Mucosa of descending colon (tissue), 3 donors: Measurements from ENCODE around the gene ZDHHC11. TPM values are rescaled to one million over a fixed set of nuclear protein-coding genes. Genes with fewer than 3 reads are reported as not detected.
"Not testable (repeated sequence)": the region's sequence is repeated elsewhere in the genome, so short reads cannot be mapped to it uniquely, and the experiment has no call there.

Experiments used
- ATAC-seq: fragments of 200-7000 bp; cut with Tn5 transposase; one replicate; pipeline ENCODE4 v1.9.1; 2020; ENCODE audit warnings: mild to moderate bottlenecking, moderate library complexity
- DNase-seq, 3 donors: peaks; one replicate each; pipeline ENCODE4 v3.0.0-alpha.2; 2020
- H3K36me3 ChIP-seq: fragments of 200-600 bp; one replicate; pipeline ENCODE4 v1.8.0; 2021; ENCODE audit warnings: low read depth, mild to moderate bottlenecking
- H3K4me1 ChIP-seq: fragments of 200-600 bp; one replicate; pipeline ENCODE4 v1.8.0; 2021; ENCODE audit warnings: low read depth, mild to moderate bottlenecking
- H3K4me3 ChIP-seq: fragments of 200-600 bp; one replicate; pipeline ENCODE4 v1.8.0; 2021; ENCODE audit warnings: mild to moderate bottlenecking
- H3K9me3 ChIP-seq: fragments of 200-600 bp; one replicate; pipeline ENCODE4 v1.8.0; 2021; ENCODE audit warnings: mild to moderate bottlenecking
- intact Hi-C, 2 donors: fragments of 100-400 bp; cut with DNase I in 1 of 2; cut with micrococcal nuclease in 1 of 2; formaldehyde crosslinking; loops; one replicate each; pipeline versions ENCODE4 v1.11.0 to v1.11.1; 2022; cut with DNase I, micrococcal nuclease
- total RNA-seq, 3 donors: library from RNA; stranded (reverse); fragmentation: NEBNext Ultra II Directional in 2 of 3; extraction: Animal tissue kit (Norgen Biotek cat#: 25700) in 2 of 3; gene quantifications; one replicate each; pipeline versions ENCODE4 v1.2.1 to v1.2.4, GENCODE V29; 2021 to 2023
- TF ChIP-seq, protein P1 (sequence below): fragments of 200-600 bp; IDR thresholded peaks from one replicate; pipeline ENCODE4 v1.8.0; 2022; ENCODE audit warnings: antibody characterized with exemption, mild to moderate bottlenecking
- donor health status: DM: no; HTN: no; CAD: no; lungs with moderate emphysema.
- donor health status: DM: no; HTN: no; CAD: no.
- donor health status: DM: no; HTN: yes; CAD: no.

The ZDHHC11 gene
- total RNA-seq, 3 donors from 2014 or later = 4.6 to 11.1 (median 7.0) TPM

DNA sequence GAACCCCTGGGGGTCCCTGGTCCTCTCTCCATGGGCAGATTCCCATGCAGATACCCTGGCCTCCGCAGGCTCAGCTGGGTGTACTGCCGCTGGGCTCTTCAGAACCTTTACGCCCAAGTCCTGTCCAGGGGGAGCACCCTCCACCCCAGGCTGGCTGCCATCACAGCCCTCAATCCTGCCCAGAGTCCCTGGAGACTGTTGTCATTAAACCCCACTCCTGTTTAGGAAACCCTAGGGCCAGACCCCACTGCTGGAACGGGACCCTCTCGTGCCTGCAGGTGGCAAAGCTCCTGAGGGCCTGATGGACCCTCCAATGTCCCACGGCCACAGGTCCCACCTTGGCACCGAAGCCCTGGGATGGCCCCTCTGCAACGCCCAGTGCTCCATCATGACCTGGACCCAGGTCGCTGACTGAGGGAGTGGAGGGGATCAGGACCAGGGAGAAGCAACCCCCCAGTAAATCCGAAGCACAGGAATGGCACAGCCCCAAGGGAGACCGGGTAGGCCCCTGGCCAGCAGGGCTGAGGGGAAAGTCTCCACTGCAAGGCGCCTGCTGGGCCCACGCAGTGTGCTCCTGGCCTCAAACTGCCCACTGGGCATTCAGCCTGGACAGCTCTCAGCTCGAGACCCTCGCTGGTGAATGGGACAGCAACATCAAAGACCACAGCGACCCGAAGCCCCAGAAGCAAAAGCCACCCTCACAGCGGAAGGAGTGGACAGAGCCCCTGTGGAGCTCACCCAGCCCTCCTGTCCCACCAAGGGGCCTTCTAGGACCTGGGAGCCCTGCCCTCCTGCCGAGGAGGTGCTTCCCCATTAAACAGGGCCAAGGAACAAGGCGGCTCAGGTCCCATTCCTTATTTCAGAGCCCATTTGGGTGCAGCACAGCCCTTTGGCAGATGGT, 74.6 kb downstream of the ZDHHC11 start:
- intact Hi-C loops = no loop called here
- no peaks in the 10 kb centered on the region for H3K9me3 ChIP-seq
- no peak overlapping the region for H3K4me3 ChIP-seq
- no peaks in the 10 kb centered on the region for H3K36me3 ChIP-seq
- no peaks in the 10 kb centered on the region for H3K4me1 ChIP-seq
- no peak for ATAC-seq
- TF ChIP-seq, protein P1, sequence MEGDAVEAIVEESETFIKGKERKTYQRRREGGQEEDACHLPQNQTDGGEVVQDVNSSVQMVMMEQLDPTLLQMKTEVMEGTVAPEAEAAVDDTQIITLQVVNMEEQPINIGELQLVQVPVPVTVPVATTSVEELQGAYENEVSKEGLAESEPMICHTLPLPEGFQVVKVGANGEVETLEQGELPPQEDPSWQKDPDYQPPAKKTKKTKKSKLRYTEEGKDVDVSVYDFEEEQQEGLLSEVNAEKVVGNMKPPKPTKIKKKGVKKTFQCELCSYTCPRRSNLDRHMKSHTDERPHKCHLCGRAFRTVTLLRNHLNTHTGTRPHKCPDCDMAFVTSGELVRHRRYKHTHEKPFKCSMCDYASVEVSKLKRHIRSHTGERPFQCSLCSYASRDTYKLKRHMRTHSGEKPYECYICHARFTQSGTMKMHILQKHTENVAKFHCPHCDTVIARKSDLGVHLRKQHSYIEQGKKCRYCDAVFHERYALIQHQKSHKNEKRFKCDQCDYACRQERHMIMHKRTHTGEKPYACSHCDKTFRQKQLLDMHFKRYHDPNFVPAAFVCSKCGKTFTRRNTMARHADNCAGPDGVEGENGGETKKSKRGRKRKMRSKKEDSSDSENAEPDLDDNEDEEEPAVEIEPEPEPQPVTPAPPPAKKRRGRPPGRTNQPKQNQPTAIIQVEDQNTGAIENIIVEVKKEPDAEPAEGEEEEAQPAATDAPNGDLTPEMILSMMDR = no peak
- DNase-seq = no peak

DNA sequence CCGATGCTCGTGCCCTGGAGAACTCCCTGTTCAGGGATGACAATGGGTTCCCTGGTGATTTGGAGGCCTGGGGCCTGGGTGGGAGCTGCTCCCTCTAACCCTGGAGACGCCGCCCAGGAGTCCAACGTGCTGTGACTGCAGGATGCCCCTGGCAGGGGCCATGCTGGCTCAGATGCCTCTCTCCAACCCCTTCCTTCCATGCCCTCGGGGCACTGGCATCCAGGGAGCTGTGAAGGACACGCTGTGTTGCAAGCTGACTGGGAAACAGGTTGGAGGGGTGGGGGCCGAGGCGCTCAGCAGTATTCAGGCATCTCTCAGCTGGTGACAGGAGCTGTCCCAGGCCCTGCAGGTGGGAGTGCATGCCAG, 75.2 kb downstream of the ZDHHC11 start:
- ATAC-seq, intact Hi-C loops, H3K9me3 ChIP-seq, H3K36me3 ChIP-seq, H3K4me3 ChIP-seq, H3K4me1 ChIP-seq, DNase-seq: not testable (repeated sequence)

DNA sequence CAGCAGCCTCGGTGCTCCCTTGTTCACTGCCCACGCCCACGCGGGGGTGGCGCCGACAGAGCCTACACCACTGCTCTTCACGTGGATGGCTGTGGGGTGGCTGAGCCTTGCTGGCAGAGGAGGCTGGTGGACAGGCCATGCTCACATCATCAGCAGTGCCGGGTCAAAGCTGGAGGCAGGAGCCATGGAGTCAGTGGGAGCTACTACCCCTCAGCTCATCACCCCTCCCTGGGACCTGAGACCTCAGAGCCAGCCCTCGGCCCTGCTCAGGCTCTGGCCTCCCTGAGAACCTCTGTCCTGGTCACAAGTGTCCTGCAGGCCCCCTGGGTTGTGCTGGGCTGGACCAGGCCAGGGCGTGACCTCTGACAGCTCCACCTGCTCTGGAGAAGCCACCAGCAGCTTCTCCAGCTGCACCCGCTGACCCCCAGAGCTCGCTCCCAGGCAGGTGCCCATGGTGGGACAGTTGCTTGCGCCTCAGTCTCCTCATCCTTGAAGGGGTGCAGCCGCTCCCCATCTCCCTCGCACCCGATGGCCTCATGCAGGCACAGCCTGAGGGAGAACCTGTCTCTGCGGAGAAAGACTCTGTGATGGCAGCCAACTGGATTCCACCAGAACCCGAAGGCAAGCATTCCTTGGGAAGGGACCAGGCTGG, 75.8 kb downstream of the ZDHHC11 start:
- ATAC-seq, H3K9me3 ChIP-seq, H3K4me1 ChIP-seq, intact Hi-C loops, H3K36me3 ChIP-seq, H3K4me3 ChIP-seq: not testable (repeated sequence)
- DNase-seq = peak in 1 of 3 donors; percentile 3

DNA sequence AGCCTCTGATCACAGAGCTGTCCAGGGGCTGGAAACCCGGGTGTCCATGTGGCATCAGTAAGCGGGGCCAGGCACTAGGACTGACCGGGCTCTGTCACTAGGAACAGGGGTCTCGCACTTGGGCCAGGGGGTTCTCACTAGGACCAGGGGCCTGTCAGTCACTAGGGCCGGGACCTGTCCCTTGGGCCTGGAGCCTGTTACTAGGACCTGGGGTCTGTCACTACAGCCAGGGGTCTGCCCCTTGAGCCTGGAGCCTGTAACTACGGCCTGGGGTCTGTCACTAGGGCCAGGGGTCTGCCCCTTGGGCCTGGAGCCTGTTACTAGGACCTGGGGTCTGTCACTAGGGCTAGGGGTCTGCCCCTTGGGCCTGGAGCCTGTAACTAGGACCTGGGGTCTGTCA, 76.5 kb downstream of the ZDHHC11 start:
- intact Hi-C loops, H3K4me1 ChIP-seq, H3K4me3 ChIP-seq, H3K36me3 ChIP-seq, ATAC-seq, H3K9me3 ChIP-seq: not testable (repeated sequence)
- DNase-seq = peak in 1 of 3 donors; percentile 11

DNA sequence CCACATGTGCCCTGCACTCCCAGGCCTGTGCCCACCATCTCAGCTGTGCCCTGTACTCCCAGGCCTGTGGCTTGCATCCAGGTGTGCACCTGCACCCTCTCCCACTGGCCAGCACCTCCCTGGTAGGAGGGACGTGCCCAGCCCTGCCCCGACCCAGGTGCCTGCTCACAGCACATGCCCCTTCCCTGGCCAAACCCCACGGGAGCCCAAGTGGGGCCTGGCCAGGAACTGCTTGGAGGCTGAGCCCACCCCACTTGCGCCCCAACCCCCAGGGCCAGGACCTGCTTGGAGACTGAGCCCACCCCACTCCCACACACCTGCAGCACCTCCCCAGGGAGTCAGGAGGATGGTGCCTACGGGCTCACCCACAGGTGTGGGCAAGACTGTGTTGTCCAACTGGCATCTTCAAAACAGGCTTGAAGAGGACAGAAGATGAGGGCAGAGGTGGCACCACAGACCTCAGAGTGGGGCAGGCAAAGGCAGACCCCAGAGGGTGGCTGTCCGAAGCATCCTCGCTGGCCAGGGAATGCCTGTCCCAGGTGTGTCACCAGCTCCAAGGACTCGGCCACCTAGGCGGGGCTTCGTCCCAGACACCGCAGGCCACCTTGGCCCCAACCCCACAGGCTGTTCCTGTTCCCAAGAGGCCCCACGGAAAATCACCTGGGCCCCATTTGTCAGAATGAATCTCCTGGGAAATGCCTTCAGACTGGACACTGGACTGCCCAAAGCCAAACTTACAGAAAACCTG, 77.1 kb downstream of the ZDHHC11 start:
- no peak for ATAC-seq
- no peaks in the 10 kb centered on the region for H3K36me3 ChIP-seq

DNA sequence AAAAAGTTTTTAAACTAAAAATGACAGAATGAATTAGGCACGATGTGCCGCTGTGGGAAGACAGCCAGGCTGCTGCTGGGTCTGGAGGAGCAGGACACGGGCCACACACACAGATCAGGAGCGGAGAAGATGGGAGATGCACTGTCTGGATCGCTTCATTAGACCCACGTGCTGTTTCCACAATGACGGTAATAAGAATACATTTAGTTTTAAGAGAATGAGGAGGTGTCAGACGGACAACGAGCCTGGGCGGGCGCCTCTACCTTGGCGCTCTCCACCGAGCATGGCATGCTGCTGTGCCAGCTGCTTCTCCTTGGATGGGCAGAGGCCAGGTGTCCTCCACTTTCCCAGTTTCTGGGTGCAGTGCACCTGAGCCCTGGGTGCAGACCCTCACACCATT, 77.9 kb downstream of the ZDHHC11 start:
- intact Hi-C loops, H3K4me1 ChIP-seq, H3K9me3 ChIP-seq, H3K36me3 ChIP-seq, H3K4me3 ChIP-seq, ATAC-seq: not testable (repeated sequence)
- DNase-seq = peak in 1 of 3 donors; percentile 11

More for the DNA sequence above, 77.1 kb downstream of the ZDHHC11 start:
- DNase-seq = peak in 1 of 3 donors; percentile 20
- TF ChIP-seq, protein P1 = no peak
- Histone ChIP-seq H3K9me3 (no peaks in the 10 kb centered on the region), H3K4me1 (no peaks in the 10 kb centered on the region), H3K4me3 (no peak overlapping the region)
- intact Hi-C loops = no loop called here

DNA sequence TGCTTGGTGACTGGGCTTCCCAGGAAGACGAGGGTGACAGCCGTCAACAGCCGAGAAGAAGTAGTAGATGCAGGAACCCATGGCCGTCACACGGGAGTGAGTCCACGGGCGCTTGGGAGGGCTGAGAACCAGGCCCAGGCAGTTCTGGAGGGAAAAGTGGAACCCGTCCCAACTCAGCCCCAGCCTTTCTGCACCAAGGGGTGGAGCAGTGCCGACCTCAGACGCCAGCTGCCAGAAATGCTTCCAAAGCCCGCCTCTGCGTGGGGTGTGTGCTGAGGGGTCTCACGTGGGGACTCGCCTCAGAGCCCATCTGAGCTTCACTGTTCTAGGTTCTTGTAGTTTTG, 78.3 kb downstream of the ZDHHC11 start:
- H3K4me1 ChIP-seq, H3K36me3 ChIP-seq, intact Hi-C loops, H3K4me3 ChIP-seq, H3K9me3 ChIP-seq, ATAC-seq, DNase-seq: not testable (repeated sequence)

DNA sequence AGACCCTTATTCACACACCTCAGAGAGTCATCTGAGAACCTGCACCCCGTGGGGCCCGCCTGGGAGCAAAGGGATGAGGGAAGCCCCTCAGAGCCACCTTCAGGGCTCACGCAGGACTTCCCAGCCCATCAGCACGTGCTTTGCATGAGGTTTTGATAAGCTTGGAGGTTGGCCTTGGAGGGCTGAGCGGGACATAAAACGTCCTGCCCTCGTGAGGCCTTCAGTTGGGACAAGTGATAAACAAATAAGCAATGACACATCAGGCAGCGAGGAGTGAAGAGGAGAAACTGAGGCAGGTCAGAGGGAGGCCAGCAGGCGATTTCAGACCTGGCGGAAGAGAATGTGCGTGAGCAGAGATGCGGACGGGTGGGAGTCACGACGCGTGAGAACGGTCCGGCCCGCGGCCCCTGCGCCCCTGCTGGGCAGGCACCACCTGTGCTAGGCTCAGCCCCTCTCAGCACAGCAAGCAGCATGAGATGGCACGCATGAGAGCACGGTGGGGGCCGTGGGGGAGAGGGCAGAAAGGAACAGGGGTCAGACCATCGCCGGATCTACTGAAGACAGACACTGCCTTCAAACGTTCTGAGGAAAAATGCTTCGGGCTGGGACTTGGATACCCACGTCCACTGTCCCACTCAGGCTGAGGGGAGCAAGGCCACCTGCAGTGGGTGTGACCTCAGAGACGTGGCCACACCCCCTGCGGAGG, 78.8 kb downstream of the ZDHHC11 start:
- intact Hi-C loops, H3K4me3 ChIP-seq, DNase-seq, H3K4me1 ChIP-seq, H3K36me3 ChIP-seq, H3K9me3 ChIP-seq, ATAC-seq: not testable (repeated sequence)

DNA sequence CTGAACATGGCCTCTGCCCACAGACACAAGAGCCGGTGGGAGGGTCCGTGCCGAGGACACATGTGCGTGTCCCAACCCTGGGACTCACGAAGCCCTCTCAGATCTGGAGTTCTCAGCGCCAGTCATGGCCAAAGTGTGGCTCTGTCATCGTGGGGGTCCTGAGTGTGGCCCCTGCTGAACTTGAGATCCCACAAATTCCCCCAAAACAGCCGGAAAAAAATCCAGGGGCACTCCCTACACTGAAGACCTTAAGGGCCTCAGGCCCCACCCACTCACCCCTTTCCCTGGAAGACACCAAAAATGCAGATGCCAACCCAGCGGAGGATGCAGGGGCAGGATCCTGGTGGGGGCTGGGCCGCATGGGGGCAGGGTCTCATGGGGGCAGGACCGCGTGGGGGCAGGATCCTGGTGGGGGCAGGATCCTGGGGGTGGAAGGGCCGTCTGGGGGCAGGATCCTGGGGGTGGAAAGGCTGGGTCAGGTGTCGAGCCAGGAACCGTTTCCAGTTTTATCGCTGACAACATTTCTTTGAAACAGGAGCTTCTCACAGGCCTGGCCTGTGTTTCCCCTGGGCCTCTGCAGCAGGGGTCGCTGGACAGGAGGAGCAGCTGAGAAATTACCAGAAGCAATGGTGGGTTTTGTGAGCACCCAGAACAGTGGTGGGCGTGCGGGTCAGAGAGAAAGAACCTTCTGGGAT, 79.6 kb downstream of the ZDHHC11 start:
- H3K4me3 ChIP-seq, H3K4me1 ChIP-seq, H3K36me3 ChIP-seq, ATAC-seq, intact Hi-C loops, H3K9me3 ChIP-seq: not testable (repeated sequence)
- DNase-seq = peak in 1 of 3 donors; percentile 12

DNA sequence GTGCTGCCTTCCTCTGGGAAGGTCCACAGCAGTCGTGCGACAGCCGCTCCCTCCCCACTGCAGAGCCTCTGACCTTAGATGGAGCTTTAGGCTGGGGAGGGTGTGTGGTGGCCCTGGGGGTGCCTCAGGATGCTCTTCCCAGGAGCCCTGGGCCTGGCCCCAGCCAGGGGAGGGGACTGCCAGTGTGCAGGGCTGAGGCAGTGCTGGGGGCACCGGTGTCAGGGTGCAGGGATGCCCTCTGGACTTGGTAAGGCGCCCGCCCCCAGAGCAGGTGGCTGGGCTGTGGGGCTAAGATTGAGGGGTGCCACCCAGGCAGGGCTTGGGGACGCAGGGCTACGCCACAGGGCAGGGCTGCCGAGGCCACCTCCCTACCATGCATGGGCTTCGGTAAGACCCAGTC, 80.2 kb downstream of the ZDHHC11 start:
- peak in 1 of 3 donors; percentile 2 for DNase-seq
- H3K4me3 ChIP-seq, H3K9me3 ChIP-seq, intact Hi-C loops, H3K4me1 ChIP-seq, ATAC-seq, H3K36me3 ChIP-seq: not testable (repeated sequence)
